MCF 10A (cell line): ENCODE results near the gene PNMA6F. TPM values are rescaled to one million over a fixed set of nuclear protein-coding genes. Genes with fewer than 3 reads are reported as not detected.

ENCODE experiments used
- Bru-seq: library from RNA; stranded (reverse); fragments of 400-500 nt; gene quantifications from one replicate; lab custom pipeline; 2021; lab: Mats Ljungman, UMichigan
- BruChase-seq, 2 experiments: library from RNA; stranded (reverse); fragments of 400-500 nt; gene quantifications; one replicate each; lab custom pipeline; 2021; lab: Mats Ljungman, UMichigan
- BruUV-seq: library from RNA; stranded (reverse); fragments of 400-500 nt; replicated peaks from 2 replicates; lab custom pipeline; 2021; lab: Mats Ljungman, UMichigan
- CTCF ChIA-PET: fragments of 300-600 bp; sonication (Branson Sonifier 250); formaldehyde crosslinking; extraction: SDS; loops from one replicate; lab custom pipeline; 2021; ENCODE audit warnings: antibody characterized with exemption, inconsistent platforms; lab: Yijun Ruan, JAX
- POLR2A ChIA-PET: fragments of 300-600, 350-650 bp; sonication (Branson Sonifier 250); formaldehyde crosslinking; extraction: SDS; loops from one replicate; lab custom pipeline; 2020; ENCODE audit warnings: antibody characterized with exemption, inconsistent platforms; lab: Yijun Ruan, JAX
- DNase-seq: peaks from one replicate; pipeline ENCODE4 v3.0.0-alpha.2; 2018; ENCODE audit not compliant: unreplicated experiment
- H3K27ac Mint-ChIP-seq: one replicate; pipeline ENCODE4 v1.8.0; 2022; ENCODE audit warnings: mild to moderate bottlenecking, low read depth, mixed read lengths; ENCODE audit not compliant: unreplicated experiment
- H3K27me3 Mint-ChIP-seq: one replicate; pipeline ENCODE4 v1.8.0; 2022; ENCODE audit warnings: mixed read lengths; ENCODE audit not compliant: insufficient read depth, unreplicated experiment
- H3K36me3 Mint-ChIP-seq: one replicate; pipeline ENCODE4 v1.8.0; 2022; ENCODE audit warnings: mild to moderate bottlenecking, moderate library complexity, mixed read lengths; ENCODE audit not compliant: insufficient read depth, unreplicated experiment
- H3K4me1 Mint-ChIP-seq: one replicate; pipeline ENCODE4 v1.8.0; 2022; ENCODE audit warnings: mixed read lengths; ENCODE audit not compliant: insufficient read depth, unreplicated experiment
- H3K4me3 Mint-ChIP-seq: one replicate; pipeline ENCODE4 v1.8.0; 2022; ENCODE audit warnings: mild to moderate bottlenecking, moderate library complexity, mixed read lengths; ENCODE audit not compliant: unreplicated experiment
- H3K9me3 Mint-ChIP-seq: one replicate; pipeline ENCODE4 v1.8.0; 2022; ENCODE audit warnings: mixed read lengths; ENCODE audit not compliant: unreplicated experiment
- intact Hi-C: fragments of 100-400 bp; cut with micrococcal nuclease; formaldehyde crosslinking; loops from 2 replicates; pipeline ENCODE4 v1.14.1; 2022
- long read RNA-seq: library from polyadenylated mRNA; stranded (forward); transcript quantifications from one replicate; pipeline ENCODE4 v2.0.0, GENCODE V29; 2022
- total RNA-seq: library from RNA; stranded (reverse); gene quantifications from 2 replicates; pipeline ENCODE4 v1.2.3, GENCODE V29; 2022
- TF ChIP-seq, protein P1 (sequence below): fragments of 200-600 bp; IDR thresholded peaks from one replicate; pipeline ENCODE4 v1.8.0; 2022; ENCODE audit warnings: antibody characterized with exemption, mild to moderate bottlenecking; ENCODE audit not compliant: unreplicated experiment

Gene PNMA6F
- total RNA-seq (not detected in 2 replicates), Bru-seq, nascent RNA (not detected), BruChase-seq, experiment 1, labeled RNA remaining after a 6-hour chase (not detected), BruChase-seq, experiment 2, labeled RNA remaining after a 2-hour chase (not detected)
- long read RNA-seq: 0 reads

DNA sequence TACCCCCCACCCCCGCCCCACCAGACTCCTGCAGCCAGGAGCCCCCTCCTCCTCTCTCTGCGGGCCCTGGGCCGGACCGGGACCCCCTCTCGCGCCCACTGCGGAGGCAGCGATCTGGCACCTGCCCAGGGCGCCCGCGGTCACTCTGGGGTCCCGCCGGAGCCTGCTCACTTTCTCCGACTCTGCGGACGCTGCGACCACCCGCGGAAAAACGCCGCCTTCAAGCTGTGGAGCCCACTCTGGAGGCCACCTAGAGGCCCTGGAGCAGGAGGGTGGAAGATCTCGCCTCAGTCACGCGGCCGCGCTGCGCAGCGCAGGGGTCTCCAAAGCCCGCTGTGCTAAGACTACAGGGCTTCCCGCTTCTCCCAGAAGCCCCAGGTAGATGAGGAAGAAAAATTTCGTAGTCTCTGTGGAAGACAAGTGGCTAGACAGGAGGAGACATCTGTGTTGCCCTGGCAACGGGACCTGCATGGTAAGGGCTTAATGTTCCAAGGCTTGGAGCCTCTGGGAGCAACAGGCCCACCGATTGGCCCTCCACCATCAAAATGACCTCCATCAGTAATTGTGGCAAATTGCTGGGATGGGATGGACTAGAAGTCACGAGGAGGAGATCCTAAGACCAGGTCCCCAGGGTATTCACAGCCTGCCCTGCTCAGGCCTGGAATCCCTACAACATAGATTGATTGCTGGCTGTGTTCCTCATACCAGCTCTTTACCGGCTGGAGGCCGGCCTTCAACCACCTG lies at the start of gene PNMA6F:
TSS of gene PNMA6F (minus strand) at position 387 of the 744 bp plus-strand sequence. CDS start 1,093 bp downstream, outside the sequence.
- H3K4me3 Mint-ChIP-seq: no peak within 1 kb of the TSS
- H3K9me3 Mint-ChIP-seq: peaks cover 20% of the 10 kb centered on the region
- BruUV-seq: no TSS peak
- ChIA-PET CTCF (no interaction called here), POLR2A (no interaction called here)
- no peak for DNase-seq
- peaks cover 29% of the 10 kb centered on the region for H3K27me3 Mint-ChIP-seq
- no peaks in the 10 kb centered on the region for H3K36me3 Mint-ChIP-seq
- H3K4me1 Mint-ChIP-seq: no peaks in the 10 kb centered on the region
- H3K27ac Mint-ChIP-seq: no peak within 1 kb of the TSS
- TF ChIP-seq, protein P1, sequence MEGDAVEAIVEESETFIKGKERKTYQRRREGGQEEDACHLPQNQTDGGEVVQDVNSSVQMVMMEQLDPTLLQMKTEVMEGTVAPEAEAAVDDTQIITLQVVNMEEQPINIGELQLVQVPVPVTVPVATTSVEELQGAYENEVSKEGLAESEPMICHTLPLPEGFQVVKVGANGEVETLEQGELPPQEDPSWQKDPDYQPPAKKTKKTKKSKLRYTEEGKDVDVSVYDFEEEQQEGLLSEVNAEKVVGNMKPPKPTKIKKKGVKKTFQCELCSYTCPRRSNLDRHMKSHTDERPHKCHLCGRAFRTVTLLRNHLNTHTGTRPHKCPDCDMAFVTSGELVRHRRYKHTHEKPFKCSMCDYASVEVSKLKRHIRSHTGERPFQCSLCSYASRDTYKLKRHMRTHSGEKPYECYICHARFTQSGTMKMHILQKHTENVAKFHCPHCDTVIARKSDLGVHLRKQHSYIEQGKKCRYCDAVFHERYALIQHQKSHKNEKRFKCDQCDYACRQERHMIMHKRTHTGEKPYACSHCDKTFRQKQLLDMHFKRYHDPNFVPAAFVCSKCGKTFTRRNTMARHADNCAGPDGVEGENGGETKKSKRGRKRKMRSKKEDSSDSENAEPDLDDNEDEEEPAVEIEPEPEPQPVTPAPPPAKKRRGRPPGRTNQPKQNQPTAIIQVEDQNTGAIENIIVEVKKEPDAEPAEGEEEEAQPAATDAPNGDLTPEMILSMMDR: no peak
- intact Hi-C loops: no loop called here

DNA sequence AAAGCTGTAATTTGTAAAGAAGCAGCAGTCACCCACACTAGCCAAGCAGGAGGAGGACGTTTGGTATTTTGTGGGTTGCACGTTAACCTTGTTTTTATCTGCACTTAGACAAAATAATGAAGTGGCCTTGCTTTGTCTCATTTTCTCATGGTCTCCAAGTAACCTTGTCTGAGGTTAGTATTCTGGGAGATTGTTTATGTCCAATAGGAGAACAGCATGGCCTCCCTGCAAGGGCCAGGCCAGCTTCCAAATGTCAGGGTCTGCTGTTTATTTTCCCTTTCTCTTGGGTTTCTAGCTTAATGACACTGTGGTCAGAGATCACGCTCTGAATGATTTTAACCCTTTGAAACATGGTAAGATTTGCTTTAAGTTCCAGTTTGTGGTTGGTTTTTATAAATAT lies 49.7 kb upstream of the PNMA6F start:
- intact Hi-C loops: no loop called here
- no peak overlapping the region for H3K27ac Mint-ChIP-seq
- ChIA-PET CTCF (interaction anchor here (0.9 kb wide), 1 partner anchor 248 kb away, joined by 3 read pairs; no protein-coding TSS in a partner anchor), POLR2A (no interaction called here)
- no peaks in the 10 kb centered on the region for H3K9me3 Mint-ChIP-seq
- no peak overlapping the region for H3K4me3 Mint-ChIP-seq
- peaks cover 25% of the 10 kb centered on the region for H3K27me3 Mint-ChIP-seq
- no TSS peak for BruUV-seq
- TF ChIP-seq, protein P1: no peak
- no peak for DNase-seq
- peaks cover 6% of the 10 kb centered on the region for H3K4me1 Mint-ChIP-seq
- H3K36me3 Mint-ChIP-seq: no peaks in the 10 kb centered on the region

DNA sequence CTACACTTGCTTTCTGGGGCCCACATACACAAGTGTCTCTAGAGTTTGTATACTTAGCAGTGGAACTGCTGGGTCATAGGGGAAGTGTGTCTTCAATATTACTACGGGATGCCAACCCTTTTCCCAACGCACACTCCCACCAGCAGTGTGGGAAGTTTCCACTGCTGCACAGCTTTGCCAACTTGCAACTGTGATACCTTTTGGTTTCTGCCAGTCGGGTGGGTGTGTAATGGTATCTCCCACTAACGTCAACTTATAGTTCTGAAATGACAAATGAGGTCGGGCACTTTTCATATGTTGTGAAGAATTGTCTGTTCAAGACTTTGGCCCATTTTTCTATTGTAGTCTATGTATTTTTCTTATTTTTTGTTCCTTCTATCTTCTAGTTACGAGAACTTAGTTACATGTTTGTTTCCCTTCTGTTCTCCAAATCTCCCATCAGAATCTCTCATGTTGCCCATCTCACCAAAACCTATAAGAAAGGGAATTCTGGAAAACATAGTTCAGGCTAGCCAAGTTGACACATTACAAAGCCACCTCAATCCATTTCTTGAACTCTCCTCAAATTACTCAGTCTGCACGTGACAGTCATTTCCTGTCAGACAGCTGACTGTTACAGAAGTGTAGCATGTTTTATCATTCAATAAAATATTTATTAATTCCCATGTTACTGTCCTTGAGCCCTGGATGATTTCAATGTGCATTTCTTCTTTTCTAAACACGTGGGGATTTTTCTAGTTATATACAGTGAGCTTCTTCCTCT lies 48.9 kb upstream of the PNMA6F start:
- peaks cover 6% of the 10 kb centered on the region for H3K4me1 Mint-ChIP-seq
- H3K4me3 Mint-ChIP-seq: no peak overlapping the region
- H3K27me3 Mint-ChIP-seq: peaks cover 33% of the 10 kb centered on the region
- H3K27ac Mint-ChIP-seq: no peak overlapping the region
- intact Hi-C loops: no loop called here
- no peak for DNase-seq
- POLR2A ChIA-PET: no interaction called here
- BruUV-seq: no TSS peak
- H3K9me3 Mint-ChIP-seq: no peaks in the 10 kb centered on the region
- TF ChIP-seq, protein P1: no peak
- no peaks in the 10 kb centered on the region for H3K36me3 Mint-ChIP-seq
- CTCF ChIA-PET: interaction anchor here (0.9 kb wide), 1 partner anchor 249 kb away, joined by 3 read pairs; no protein-coding TSS in a partner anchor
